Fibroblast of the conjunctiva (primary cell): ENCODE data around the gene ISLR2.

Source experiments
- DNase-seq: peaks from one replicate; pipeline ENCODE4 v3.0.0-alpha.2; 2010; ENCODE audit warnings: low read depth

The ISLR2 gene

DNA sequence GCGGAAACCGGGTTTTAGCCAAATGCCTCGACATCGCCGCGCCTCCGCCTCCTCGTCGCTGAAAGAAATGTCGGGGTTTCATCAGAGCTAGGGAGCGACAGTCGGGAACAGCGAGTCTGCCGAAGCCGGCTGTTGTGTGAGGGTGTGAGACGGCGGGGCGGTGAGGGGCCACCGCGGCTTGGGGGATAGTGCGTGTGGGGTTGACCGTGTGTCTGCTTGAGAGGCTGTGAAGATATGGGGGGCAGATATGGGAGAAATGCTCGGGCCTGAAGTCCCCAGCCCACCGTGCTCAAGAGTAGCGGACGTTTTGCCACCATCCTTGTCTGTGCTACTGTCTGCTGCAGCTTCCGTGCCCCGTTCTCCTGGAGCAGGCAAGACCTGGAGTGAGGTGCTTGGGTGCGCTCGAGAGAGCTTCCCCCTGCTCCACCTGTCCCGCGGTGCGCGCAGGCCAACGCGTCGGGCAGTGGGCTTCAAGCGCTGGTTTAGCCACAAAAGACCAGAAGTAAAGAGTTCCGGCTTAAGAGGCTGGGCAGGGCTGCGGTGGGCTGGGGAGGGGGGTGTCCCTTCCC is 716 bp upstream of the ISLR2 start:
- no peak for DNase-seq

DNA sequence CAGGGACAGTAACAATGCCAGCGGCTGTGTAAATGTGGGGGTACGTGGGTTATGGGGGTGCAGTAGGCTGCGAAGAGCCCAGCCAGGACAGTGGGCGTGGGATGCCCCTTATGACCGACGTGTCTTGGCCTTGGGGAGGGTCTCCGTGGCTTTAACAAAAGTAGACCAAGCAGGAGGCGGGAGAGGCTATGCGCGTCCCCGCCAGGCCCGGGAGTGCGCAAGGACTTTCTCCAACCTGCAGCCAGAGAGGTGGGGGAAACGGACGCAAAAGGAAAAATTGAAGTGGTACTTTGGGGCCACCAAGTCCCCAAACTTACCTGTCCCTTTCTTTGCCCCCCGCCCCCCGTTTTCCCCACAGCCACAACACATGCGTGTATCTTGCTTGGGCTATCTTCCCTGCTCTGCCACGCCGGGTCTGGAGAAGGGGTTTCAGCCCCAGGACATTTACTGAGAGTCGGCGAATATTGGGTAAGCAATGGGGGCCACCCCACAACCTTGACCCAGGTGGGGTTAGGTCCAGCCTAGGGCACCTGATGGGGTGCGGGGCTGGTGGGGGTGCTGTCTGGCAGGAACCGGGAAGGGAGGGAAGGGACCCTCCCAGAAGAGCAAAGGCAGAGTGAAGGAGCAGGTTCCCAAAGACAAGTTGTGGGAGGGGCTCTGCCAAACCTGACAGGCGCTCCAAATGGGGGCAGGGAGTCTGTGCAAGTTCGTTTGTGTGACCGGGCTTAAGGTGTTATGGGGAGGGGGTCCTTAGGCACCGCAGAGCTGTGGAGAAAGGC is 652 bp downstream of the ISLR2 start:
- DNase-seq: no peak

DNA sequence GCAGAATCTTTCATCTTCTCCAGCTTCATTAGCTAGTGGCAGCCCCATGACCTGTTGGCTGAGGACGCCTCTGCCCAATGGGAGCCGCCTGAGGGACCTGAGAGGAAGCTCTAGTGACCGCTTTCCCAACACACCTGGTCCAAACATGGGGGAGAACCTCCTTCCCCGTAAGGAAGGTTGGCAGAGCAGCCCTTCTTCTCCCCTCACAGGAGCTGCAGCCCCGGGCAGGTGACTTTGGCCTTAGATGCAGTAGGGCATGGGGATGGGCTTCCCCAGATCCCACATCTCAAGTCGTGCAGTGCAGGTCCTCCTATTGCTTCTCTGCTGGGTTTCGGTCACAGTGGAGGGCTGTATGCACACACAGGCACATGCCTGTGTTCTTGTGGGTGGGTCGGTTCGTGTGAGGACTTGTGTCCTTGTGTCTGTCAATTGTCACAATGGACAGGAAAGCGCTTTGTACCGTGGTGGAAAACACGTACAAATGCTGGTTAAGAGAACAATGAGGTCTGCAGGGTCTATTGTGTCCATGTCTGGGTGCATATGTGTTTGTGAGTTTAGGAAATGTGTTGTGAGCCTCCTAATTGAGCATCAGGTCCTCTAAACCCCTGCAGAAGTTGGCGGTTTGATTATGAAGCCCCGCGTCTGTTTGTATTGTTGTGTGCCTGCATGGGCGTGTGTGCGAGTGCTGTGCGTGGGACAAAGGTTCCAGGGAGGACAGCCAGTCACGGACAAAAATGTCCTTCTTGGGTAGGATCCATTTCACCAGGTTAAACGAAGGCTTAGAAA is 1.4 kb downstream of the ISLR2 start:
- no peak for DNase-seq

DNA sequence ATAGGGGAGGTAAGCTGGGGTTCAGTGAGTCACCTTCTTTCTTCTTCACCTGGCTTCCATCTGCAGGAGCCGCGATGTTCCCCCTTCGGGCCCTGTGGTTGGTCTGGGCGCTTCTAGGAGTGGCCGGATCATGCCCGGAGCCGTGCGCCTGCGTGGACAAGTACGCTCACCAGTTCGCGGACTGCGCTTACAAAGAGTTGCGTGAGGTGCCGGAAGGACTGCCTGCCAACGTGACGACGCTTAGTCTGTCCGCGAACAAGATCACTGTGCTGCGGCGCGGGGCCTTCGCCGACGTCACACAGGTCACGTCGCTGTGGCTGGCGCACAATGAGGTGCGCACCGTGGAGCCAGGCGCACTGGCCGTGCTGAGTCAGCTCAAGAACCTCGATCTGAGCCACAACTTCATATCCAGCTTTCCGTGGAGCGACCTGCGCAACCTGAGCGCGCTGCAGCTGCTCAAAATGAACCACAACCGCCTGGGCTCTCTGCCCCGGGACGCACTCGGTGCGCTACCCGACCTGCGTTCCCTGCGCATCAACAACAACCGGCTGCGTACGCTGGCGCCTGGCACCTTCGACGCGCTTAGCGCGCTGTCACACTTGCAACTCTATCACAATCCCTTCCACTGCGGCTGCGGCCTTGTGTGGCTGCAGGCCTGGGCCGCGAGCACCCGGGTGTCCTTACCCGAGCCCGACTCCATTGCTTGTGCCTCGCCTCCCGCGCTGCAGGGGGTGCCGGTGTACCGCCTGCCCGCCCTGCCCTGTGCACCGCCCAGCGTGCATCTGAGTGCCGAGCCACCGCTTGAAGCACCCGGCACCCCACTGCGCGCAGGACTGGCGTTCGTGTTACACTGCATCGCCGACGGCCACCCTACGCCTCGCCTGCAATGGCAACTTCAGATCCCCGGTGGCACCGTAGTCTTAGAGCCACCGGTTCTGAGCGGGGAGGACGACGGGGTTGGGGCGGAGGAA is 2.6 kb downstream of the ISLR2 start:
- no peak for DNase-seq

GRCh38 chr15:74133694-74134386 is 3.5 kb downstream of the ISLR2 start:
- DNase-seq: no peak

GRCh38 chr15:74134387-74135027 is 4.1 kb downstream of the ISLR2 start:
- DNase-seq: no peak

GRCh38 chr15:74135041-74135565 is 4.7 kb downstream of the ISLR2 start:
- DNase-seq: no peak

DNA sequence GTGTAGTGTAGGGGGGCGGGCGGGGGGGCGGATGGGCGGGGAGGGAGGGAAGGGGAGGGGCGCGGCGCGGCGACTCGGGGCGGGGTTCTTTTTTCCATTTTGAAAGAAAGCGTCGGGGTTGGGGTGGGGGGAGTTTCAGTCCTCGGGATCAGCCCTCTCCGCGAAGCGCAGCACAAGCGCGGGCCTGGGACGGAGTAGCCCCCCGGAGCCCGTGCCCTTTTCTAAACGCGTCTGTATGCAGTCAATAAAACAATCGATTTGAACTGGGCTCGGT is 6.1 kb downstream of the ISLR2 start:
- no peak for DNase-seq

DNA sequence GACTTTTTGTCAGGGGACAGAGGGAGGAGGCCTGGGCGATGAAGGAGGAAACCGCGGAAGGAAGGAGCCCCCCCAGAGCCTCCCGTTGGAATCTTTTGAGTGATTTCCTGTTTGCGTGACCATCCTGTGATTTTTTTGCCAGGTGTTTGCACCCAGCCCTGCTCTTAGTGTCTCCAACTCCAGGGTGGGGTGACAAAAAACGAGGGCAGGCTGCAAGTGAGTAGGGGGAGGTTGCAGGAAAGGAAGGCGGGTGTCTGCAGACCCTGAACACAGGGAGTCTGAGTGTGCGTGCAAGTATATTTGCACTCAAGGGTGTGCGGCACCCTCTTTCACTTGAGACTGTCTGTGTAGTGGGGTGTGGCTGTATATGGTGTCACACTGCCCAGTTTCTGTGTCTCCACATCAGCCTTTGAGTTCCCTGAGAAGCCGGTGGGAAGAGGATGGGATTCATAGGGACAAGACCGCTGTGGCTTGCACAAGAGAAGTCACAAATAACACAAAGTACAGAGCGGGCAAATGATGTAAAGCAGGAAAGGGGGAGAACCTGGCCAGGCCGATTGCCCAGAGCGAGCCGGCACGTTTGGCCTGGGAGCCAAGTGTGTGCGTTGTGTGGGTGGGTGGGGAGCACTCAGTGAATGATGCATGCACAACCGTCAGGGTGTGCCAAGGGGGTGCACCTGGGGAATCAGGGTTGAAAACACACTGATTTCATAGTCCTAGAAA is 6.6 kb downstream of the ISLR2 start:
- no peak for DNase-seq

- DNase-seq: no peak
These were observed 7.1 kb downstream of the ISLR2 start for GRCh38 chr15:74137537-74137894.

DNA sequence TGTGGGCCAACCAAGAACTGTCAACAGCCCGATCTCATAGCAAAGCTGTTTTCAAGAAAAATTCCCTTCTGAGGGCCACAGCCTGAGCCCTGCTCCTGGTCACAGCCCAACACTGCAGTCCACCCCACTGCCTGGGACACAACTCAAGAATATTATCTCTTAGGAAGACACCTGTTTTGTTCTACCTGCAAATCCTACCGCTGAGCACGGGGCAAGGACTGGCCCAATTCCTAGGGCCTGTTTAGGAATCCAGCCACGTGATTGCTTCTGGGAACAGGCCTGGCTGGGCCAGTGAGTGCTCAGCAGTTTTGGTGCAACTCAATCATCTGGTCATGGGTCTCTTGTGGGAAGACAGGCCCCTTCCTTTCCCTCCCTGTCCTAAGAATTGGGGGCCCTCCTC is 8.3 kb downstream of the ISLR2 start:
- no peak for DNase-seq

DNA sequence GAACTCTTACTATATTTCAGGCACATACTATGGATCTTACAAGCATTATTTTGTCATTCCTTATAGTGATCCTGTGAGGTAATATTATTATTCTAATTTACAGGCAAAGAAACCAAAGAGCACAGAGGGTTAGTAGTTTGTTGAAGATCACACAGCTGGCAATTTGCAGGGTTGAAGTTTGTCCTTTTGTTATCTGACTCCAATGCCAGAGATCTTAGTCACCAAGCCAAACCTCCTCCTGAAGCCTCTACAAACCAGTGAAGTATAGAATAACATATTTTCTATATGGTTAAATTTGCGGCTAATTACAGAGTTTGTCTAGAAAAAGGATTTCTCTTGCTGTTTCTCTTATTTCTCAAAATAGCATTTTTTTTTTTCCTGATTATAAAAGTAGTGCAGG is 11.2 kb downstream of the ISLR2 start:
- no peak for DNase-seq

DNA sequence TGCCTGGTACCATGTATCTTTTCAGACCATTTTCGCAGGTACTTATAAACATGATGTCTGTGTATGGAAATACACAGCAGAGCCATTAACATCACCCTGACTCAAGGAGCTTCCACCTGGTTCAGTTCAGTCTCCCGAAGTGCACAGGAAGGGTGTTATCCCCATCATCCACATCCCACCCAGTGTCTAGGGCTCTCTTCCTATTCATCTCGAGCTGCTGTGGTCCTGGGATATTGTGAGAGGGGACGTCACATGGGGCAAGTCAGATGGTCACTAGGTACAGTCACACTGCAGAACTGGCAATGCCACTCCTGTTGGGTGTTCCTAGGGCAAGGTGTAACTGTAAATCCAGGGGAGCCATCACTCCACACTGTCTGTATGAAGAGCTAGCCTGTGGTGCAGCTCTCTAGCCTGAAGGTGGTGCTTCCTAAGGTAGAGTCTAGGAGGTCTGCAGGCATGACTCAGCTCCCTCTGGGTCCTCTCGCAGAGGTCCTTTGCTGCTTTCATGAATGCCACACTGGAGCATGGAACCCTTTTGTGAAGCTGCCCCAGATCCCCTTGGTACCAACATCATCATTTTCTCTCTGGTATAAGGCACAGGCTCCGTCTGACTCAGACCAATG is 13.9 kb downstream of the ISLR2 start:
- no peak for DNase-seq

DNA sequence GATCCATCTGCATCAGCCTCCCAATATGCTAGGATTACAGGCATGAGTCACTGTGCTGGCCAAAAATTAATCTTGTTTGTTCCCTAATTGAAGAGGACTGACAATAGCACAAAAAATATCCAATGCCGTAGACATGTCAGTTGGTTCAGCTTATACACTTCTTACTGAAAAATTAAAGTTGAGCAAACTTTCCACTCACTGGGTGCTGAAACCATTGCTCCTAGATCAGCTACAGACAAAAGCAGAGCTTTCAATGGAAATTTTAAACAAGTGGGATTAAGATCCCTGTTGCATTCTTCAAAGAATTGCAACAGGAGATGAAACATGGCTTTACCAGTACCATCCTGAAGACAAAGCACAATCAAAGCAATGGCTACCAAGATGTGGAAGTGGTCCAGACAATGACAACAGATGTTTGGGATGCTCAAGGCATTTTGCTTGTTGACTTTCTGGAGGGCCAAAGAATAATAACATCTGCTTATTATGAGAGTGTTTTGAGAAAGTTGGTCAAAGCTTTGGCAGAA is 16.0 kb downstream of the ISLR2 start:
- no peak for DNase-seq

- no peak for DNase-seq
These were observed 16.7 kb downstream of the ISLR2 start for GRCh38 chr15:74147051-74147450.

DNA sequence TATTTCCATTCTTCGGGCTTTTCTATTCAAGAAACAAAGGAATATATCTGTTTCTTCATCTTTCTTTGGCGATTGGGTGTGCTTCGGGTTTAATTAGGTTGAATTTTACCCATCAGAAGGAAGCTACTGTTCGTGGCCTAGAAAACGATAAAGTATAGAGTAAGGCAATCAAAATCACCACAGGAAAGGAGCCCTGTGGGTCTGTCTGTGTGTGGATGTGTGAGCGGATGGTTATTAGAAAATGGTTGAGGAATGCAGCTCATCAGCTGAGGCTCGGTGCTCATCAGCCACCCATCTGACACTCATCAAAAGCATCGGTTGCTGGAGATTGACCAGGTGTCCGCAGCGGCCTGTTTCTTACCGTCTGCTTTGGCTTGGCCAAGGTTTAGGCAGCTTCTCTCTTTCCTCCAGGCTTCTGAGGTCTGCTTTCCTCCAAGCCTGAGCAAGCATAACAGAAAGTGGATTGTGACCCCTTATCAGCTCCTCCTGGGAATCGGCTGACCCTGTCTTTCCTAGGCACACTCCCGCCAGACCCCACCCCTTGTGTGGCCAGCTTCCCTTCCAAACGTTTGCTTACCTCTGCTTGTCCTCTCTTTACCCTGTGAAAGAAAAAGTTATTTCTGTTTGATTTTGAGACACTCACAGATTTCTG is 25.5 kb downstream of the ISLR2 start:
- no peak for DNase-seq

GRCh38 chr15:74156678-74157411 is 26.5 kb downstream of the ISLR2 start:
- DNase-seq: no peak
